HG03565 (cell line): ENCODE measurements around the gene TM4SF18.

Experiments used
- ATAC-seq: cut with Tn5 transposase; IDR thresholded peaks from one replicate; pipeline ENCODE4 v1.9.1; 2021; ENCODE audit warnings: mild to moderate bottlenecking, moderate library complexity; ENCODE audit not compliant: unreplicated experiment

The TM4SF18 gene

DNA sequence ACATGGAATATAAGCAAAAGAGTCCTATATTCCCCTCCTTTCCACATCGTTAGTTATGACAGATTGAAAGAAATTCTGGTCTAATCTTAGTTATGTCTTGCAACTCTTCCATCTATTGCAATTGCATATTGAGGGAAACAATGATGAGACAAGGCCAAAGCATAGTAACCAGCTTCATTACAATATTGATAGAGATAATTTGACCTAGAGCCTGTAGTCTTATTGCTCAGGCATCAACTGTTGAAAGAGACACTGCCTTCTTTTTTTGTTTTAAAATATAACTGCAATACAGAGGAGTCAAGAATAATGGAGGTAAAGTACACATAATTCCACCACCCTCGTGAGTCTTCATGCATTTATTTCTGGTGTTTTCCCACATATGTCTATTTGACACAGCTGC lies 2.0 kb downstream of the TM4SF18 start:
- ATAC-seq: no peak

DNA sequence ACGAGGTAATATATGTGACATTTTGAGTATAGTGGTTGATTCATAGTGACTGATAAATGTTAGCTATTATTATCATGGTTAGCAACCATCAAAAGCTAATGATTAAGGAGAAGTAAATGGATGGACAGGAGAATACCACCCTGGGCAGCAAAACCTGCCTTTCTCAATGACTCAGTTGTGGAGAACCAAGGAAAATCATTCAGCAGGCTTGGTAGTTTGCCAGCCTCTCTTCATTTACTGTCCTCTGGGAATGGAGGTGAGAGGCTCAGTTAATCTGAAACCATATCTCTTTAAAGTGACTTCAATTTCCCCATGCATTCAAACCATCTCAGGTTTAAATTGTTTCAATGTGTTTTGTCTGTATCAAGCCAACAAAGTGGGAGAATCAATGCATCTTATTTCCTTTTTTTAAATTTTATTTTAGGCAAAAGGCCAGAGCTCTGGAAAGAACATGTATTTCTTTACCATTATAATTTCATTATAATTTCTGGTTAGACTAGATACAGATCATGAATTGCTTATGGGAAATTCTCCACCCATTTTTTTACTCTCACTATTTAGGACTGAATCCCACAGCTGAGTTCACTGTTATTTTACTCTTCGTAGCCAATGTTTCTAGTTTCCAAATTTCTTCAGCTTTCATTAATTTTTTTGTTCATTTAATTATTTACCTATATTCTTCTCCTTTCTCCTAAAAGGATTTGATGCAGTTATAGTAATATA lies 2.7 kb downstream of the TM4SF18 start:
- no peak for ATAC-seq

DNA sequence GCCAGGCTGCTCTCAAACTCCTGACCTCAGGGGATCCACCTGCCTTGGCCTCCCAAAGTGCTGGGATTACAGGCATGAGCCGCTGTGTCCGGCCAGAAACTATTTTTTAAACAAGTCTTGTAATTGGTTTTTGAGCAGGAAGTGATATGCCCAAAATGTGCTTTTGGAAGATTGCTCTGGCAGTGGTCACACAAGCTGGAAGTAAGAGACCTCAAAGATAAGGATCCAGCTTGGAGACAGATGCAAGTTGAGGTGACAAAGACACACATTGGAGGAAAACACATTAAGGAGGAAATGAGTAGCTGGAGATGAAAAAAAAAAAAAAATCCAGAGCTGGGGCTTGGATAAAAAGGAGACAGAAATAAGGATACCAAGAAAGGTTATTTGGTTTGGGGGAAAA lies 6.3 kb downstream of the TM4SF18 start:
- no peak for ATAC-seq

DNA sequence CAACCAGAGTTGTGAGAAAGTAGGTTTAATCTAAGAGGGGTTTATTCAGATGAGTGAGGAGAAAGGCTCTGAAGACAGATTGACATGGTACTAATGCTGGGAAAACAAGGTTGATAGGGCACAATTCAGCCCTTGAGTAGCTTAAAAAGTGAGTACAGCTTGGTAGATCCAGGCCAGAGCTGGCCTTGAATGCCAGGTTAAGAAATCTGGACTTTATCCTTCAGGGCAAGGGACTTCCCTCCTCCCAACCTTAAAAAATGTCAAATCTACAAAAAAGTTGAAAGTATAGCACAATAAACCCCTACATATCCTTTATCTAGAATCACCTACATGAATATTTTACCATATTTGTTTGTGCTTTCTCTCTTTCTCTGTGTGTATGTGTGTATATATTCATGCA lies 7.9 kb downstream of the TM4SF18 start:
- no peak for ATAC-seq

DNA sequence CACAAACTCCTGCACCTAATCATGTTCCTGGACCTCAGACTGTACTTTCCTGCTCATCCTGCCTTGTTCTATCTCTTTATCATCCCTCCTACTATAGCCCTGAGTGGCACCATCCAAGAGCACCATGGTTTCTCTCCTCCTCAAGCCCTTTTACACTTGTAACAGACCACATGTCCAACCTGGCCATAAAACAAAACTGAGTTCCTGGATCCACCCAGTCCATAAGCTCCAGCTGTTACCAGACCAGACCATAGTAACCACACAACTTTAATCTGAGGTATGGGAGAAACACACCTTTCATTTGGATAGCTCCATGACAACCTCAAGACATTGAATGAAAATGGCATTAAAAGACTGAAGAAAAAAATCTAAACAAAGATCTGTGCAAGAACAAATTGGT lies 9.1 kb downstream of the TM4SF18 start:
- ATAC-seq: no peak

DNA sequence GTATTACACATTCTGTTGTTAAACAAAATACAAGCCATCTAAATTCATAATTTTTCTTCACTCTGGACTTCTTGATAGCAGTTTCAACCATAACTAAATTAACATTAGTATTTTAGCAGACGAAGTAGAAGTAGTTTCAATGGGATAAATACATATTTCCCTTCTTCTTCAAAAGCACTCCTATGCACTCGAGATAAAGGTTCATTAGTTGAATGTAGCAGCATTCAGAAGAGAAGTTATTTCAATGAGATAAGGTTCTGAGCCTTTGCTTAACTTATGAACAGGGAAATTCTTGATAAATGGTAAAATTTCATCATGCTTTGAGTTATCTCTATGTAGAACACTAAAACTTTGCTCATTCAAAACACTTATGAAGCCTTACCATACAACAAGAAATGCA lies 11.8 kb downstream of the TM4SF18 start:
- no peak for ATAC-seq

DNA sequence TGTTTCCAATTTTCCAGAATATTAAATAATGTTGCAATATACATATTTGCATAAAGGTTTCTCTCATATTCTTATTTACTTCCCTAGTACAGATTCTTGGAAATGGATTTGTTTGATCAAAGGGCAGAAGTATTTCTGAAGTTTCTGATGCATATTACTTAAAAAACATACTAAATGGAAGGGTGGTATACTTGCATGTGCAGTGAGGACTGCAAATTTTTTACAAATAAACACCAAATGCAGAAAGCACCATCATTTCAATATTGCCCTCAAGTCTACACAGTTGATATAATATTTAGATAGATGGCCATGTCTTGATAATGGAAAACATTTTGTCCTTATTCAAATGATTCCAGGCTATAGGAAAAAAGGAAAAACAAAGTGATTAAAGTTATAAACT lies 12.3 kb downstream of the TM4SF18 start:
- no peak for ATAC-seq

DNA sequence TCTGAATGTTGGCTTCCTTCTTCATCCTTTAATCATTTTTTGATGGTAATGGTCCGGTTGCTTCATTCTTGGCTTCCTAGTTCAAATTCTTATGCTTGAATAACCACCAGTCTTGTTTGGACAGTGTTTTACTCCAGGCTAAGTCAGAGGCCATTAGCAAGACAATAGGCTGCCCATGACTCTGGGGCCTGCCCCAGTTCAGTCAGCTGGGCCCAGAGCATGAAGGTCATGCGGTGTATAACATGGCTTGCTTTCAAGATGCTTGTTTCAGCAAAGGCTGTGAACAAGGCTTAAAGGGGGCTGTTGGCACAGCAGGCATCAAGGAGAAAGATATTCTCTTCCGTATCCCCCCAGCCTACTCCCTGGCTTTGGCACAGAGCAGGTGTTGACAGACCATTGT lies 13.7 kb downstream of the TM4SF18 start:
- no peak for ATAC-seq

DNA sequence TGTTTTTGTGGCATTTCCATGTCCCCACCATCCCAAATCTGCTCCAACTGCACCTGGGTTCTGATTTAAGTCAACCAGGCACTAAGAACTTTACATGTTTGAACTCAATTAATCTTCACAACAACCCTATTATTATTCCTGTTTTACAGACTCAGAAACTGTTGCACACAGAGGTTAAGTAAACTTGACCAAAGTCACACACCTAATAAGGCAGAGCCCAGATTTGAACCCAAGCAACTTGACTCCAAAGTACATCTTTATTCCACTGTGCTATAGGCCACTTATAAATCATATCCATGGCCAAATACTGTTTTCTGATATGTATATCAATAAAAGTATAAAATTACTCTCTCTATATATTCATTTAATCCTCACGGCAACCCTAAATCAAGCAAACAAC lies 16.4 kb downstream of the TM4SF18 start:
- no peak for ATAC-seq

DNA sequence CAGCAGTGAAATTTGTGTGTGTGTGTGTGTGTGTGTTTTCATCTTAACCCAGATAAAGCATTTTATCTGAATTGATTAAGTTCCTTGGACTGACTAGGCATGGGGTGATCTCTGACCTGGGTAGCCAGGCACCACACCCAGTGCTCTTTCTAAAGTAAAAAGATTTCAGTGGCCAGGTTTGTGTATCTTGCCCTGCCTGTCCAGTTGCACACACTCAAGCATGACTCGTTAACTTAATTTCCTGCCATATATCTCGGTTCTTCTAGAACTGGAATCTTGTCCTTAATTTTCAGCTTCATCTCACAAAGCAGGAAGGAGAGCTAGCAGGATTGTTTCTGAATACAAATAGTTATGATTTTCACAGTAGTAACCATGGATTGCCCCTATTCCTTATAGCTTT lies 17.0 kb downstream of the TM4SF18 start:
- no peak for ATAC-seq

DNA sequence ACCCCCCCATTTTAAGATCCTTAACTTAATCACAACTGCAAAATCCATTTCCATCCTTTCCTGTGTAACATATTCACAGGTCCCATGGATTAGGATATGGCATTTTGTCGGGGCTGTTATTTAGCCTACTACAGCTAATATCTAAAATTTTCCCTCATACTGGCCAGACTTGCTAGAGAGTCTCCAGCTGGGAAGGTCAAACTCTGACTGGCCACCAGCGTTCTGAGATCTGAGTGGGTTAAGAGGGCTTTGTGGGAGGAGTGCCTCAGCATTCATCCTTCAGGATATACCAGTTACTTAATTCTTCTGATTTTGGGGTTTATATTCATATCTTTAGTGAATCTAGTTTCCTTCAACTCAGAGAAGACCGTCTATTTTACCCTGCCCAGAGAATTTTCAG lies 17.7 kb downstream of the TM4SF18 start:
- no peak for ATAC-seq

DNA sequence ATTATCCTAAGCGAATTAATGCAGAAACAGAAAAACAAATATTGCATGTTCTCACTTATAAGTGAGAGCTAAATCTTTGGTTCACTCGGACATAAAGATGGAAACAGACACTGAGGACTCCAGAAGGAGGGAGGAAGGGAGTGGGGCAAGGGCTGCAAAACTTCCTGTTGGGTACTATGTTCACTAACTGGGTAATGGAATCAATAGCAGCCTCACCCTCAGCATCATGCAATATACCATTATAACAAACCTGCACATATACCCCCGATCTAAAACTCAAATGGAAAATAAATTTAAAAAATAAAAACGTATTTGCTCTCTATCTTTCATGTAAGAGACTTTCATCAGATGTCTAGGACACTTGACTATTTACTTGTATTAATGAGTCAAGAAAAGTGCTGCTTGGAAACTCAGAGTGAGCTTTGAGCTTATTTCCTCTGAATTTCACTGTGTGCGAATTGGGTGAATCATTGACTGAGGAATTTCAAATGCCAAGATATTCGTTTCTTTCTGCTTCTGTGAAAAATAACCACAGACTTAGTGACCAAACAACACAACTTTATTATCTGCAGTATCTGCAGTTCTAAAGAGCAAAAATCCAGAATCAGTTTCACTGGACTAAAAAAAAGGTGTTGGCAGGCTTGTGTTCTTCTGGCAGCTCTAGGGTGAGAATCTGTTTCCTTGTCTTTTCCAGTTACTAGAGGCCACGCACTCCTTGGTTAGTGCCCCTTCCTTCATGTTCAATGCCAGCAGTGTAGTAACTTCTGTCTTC lies 18.4 kb downstream of the TM4SF18 start:
- ATAC-seq: no peak

DNA sequence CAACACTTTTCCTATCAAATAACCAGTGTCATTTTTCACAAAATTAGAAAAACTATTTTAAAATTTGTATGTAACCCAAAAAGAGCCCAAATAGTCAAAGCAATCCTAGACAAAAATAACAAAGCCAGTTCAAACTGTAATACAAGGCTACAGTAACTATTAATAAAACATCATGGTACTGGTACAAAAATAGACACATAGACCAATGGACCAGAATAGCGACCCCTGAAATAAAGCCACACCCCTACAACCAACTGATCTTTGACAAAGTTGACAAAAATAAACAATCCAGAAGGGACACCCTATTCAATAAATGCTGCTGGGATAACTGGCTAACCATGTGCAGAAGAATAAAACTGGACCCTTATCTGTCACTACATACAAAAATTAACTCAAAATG lies 19.9 kb downstream of the TM4SF18 start:
- no peak for ATAC-seq

DNA sequence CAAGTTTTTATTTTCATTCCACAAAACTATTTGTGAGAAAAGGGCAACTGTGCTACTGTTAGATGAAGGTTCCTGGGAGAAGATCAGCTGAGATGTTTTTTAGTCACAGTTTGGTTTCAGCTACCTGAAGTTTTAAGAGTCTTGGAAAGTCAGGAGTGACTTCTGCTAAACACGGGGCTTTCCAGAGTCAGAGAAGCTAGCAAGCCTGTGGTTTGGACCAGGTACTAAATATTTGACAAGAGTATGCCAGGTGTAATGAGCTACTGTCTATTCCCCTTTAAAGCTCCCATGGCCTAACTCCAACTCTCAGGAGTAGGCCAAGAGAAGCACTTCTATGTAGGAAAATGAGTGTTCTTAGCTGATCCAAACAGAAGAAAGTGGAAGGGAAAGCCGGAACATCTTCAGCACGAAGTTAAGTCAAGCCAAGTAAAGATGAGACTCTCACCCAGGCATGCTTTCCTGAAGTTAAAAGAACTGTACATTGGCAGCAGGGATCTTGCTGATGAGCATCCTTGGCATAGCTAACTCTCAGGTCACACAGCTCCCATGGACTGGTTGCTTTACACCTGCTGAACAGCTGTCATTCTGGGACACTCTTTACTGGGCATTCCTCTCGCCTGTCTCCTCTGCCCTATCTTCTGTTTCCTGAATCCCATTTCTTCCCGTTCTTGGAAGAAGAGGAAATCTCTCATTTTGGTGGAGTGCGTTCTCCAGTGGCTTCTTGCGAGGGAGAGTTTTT lies 22.5 kb downstream of the TM4SF18 start:
- no peak for ATAC-seq

DNA sequence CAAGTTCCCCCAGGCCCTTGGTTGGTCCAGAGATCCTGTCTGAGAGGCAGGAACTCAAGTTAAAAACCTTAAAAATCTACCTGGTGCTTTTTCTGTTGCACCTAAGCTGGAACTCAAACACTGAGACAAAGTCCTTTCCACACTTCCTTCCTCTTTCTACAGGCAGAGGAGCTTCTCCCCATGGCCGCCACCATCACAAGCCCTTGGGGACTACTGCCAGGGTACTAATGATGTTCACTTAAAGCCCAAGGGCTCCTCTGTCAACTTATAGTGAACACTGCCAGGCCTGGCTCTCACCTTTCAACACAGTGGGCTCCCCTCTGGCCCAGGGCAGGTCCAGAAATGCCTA lies 26.0 kb downstream of the TM4SF18 start:
- ATAC-seq: no peak

DNA sequence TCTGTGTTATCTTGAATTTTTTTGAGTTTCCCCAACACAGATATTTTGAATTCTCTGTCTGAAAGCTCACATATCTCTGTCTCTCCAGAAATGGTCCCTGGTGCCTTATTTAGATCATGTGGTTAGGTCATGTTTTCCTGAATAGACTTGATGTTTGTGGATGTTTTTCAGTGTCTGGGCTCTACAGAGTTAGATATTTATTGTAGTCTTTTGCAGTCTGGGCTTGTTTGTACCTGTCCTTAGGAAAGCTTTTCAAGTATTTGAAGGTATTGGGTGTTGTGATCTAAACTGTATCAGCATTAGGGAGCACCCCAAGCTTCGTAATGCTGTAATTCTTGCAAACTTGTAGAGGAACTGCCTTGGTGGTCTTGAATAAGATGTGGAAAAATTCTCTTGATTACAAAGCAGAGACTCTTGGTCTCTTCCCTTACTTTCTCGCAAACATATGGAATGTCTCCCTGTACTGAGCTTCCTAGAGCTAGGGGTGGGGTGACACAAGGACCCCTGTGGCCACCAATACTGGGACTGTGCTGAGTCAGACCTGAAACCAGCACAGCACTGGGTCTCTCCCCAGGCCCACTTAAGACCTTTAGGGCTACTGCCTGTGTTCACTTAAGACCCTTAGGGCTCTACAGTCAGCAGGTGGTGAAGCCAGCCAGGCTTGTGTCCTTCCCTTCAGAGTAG lies 26.5 kb downstream of the TM4SF18 start:
- ATAC-seq: no peak

DNA sequence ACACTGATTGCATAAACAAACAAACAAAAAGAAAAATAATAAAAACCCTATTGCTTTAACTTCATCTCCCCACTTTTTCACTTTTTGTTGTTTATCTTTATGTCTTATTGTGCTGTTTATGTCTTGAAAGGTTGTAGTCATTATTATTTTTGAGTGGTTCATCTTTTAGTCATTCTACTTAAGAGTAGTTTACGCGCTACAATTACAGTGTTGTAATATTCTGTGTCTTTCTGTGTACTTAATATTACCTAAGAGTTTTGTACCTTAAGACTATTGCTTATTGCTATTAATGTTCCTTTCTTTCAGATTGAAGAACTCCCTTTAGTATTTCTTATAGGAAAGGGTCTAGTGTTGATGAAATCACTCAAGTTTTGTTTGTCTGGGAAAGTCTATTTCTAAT lies 28.1 kb downstream of the TM4SF18 start:
- no peak for ATAC-seq

DNA sequence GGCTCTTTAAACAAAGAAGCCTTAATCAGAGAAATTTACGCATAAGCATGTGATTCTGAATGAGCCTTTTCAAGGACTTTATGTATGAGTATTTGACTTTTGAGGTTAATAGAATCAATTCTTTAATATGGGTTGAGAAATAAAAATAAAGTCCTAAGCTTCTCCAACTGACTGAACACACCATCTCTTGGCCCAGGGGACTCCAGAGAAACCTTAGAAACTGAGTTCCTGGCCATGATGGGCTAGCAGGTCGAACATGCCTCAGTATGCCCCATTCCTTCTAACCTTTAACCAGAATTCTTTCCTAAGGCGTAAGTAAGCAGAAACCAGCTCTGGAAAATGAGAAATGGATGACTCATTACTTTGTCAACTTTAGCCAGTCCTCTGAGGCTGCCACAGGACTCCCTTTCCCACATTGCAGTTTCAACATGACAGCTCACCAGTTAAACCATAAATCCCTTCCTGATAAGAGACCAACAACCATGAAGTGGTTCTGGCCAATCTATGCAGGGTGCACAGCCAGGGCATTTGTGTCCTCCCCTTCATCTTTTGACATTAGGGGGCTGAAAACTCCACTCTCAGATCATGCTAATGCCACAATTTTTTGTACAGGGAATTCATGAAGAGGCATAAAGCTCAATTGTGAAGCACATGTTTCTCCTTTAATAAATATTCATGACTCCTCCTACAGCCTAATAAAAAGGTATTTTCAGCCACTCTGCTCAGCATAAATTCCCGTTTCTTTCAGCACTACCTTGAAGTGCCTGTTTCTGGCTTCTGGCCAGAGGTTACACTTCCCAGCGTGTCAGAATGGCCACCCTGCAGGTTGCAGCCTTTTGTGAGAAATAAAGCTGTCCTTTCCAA lies 33.3 kb downstream of the TM4SF18 start:
- peak; percentile 70 for ATAC-seq

DNA sequence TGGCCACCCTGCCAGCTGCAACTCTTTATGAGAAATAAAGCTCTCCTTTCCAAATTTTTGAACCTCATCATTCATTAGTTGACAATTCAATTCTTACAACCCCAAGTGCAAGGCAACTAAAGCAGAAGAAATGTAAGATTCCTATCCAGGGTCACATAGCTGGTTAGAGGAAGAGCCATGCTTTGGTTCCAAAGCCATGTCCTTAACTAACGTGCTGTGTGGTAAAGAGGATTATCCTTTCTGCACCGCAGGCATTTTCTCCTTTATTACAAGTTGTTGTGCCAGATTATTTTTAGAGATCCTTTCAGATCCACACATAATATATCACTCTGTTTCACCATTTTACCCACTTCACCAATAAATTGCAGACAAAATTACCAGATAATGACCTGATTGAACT lies 36.5 kb downstream of the TM4SF18 start:
- ATAC-seq: no peak

DNA sequence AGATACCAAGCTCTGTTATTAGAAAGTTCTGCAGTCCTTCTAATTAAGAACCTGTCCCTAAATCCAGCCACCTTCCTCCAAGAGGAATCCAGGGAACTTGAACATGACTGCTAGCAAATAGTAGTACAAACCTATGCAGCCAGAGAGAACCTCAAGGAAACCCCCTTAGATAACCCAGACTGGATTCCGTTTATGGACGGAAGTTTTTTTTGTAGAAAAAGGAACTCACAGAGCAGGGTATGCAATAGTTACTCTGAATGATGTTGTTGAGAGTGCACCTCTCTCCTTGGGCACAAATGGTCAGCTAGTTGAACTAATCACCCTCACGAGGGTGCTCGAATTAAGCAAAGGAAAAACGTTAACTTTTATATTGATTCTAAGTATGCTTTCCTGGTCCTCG lies 40.8 kb downstream of the TM4SF18 start:
- no peak for ATAC-seq

DNA sequence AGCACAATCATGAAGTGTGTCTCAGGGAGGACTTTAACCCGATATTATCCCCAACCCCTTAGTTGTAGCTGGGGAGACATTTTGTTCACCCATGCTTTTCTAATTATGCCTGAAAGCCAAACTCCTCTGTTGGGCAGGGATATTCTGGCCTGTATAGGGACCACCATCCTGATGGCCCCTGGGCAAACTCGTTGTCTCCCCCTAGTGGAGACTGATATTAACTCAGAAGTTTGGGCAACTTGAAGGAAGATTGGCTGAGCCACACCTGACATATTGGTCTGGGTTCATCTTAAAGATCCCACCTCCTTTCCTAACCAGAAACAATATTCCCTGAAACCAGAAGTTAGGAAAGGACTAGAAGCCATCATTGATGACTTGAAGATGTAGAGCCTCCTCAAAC lies 42.3 kb downstream of the TM4SF18 start:
- no peak for ATAC-seq
